ENCODE results near the gene PRKAG2.
"Not testable (repeated sequence)": the region's sequence is repeated elsewhere in the genome, so short reads cannot be mapped to it uniquely, and the experiment has no call there.

Gene PRKAG2

GRCh38 chr7:151851145-151851751, 25.7 kb downstream of the PRKAG2 start:
- DNase-seq (ENCODE audit: low read depth), result no peak

- DNase-seq (ENCODE audit: low read depth), result no peak
Measured at GRCh38 chr7:151850491-151851124, 26.3 kb downstream of the PRKAG2 start.

GRCh38 chr7:151849879-151850260, 27.0 kb downstream of the PRKAG2 start:
- DNase-seq (ENCODE audit: low read depth), result no peak

- no peak for DNase-seq (ENCODE audit: low read depth)
Measured at GRCh38 chr7:151849008-151849878, 27.7 kb downstream of the PRKAG2 start.

GRCh38 chr7:151847681-151848081, 29.2 kb downstream of the PRKAG2 start:
- DNase-seq (ENCODE audit: low read depth), result no peak

- DNase-seq (ENCODE audit: low read depth), result no peak
Measured at GRCh38 chr7:151847136-151847535, 29.8 kb downstream of the PRKAG2 start.

- no peak for DNase-seq (ENCODE audit: low read depth)
Measured at GRCh38 chr7:151845412-151846205, 31.3 kb downstream of the PRKAG2 start.

GRCh38 chr7:151844825-151845200, 32.1 kb downstream of the PRKAG2 start:
- no peak for DNase-seq (ENCODE audit: low read depth)

GRCh38 chr7:151844071-151844824, 32.7 kb downstream of the PRKAG2 start:
- peak; percentile 1 for DNase-seq (ENCODE audit: low read depth)

GRCh38 chr7:151843181-151843580, 33.7 kb downstream of the PRKAG2 start:
- DNase-seq (ENCODE audit: low read depth), result no peak

GRCh38 chr7:151841395-151842051, 35.4 kb downstream of the PRKAG2 start:
- not testable (repeated sequence) for DNase-seq (ENCODE audit: low read depth)

- DNase-seq (ENCODE audit: low read depth), result no peak
Measured at GRCh38 chr7:151840088-151840910, 36.6 kb downstream of the PRKAG2 start.

- DNase-seq (ENCODE audit: low read depth), result no peak
Measured at GRCh38 chr7:151839451-151839921, 37.4 kb downstream of the PRKAG2 start.

GRCh38 chr7:151838861-151839381, 38.0 kb downstream of the PRKAG2 start:
- no peak for DNase-seq (ENCODE audit: low read depth)

GRCh38 chr7:151838072-151838471, 38.8 kb downstream of the PRKAG2 start:
- no peak for DNase-seq (ENCODE audit: low read depth)

- no peak for DNase-seq (ENCODE audit: low read depth)
Measured at GRCh38 chr7:151837285-151838042, 39.5 kb downstream of the PRKAG2 start.

- no peak for DNase-seq (ENCODE audit: low read depth)
Measured at GRCh38 chr7:151836927-151837205, 40.0 kb downstream of the PRKAG2 start.

GRCh38 chr7:151836191-151836926, 40.6 kb downstream of the PRKAG2 start:
- no peak for DNase-seq (ENCODE audit: low read depth)
